HL-60 (cell line): ENCODE data around the gene PEX13.

ENCODE experiments used
- DNase-seq, 2 experiments: peaks; one replicate each; pipeline ENCODE4 v3.0.0-alpha.2; 2010 to 2020; ENCODE audit warnings: low read depth in 1 of 2, low spot score in 1 of 2
- H3K27ac ChIP-seq: fragments of 250-450 bp; sonication (Bioruptor Pico); replicated peaks from 2 replicates; pipeline ENCODE4 v1.5.1; 2020; ENCODE audit warnings: mild to moderate bottlenecking, moderate library complexity
- H3K27me3 ChIP-seq: fragments of 250-450 bp; sonication (Bioruptor Pico); 2 replicates; pipeline ENCODE4 v1.5.1; 2021; ENCODE audit warnings: mild to moderate bottlenecking, moderate library complexity; ENCODE audit not compliant: insufficient read depth, poor library complexity, severe bottlenecking
- H3K4me3 ChIP-seq: replicated peaks from 2 replicates; pipeline ENCODE4 v1.5.1; 2011; ENCODE audit warnings: mild to moderate bottlenecking, control low read depth, low read length; ENCODE audit not compliant: insufficient read depth
- GABPA ChIP-seq: IDR thresholded peaks from 2 replicates; pipeline ENCODE4 v1.6.1; 2012; ENCODE audit warnings: low read depth
- POLR2AphosphoS5 ChIP-seq: IDR thresholded peaks from 2 replicates; pipeline ENCODE4 v1.6.1; 2012; ENCODE audit warnings: low read depth
- REST ChIP-seq: IDR thresholded peaks from 2 replicates; pipeline ENCODE4 v1.6.1; 2012; ENCODE audit warnings: low read depth; ENCODE audit not compliant: insufficient replicate concordance
- SPI1 ChIP-seq: IDR thresholded peaks from 2 replicates; pipeline ENCODE4 v1.6.1; 2012; ENCODE audit warnings: low read depth, mild to moderate bottlenecking, borderline replicate concordance
- TF ChIP-seq, protein P1 (sequence below): IDR thresholded peaks from one replicate; pipeline ENCODE4 v1.5.1; 2011; ENCODE audit warnings: low read length, control low read depth, inconsistent platforms; ENCODE audit not compliant: insufficient read depth

PEX13 gene

GRCh38 chr2:61090386-61090921, 72.9 kb downstream of the PEX13 start:
- no peak overlapping the region for H3K27ac ChIP-seq
- DNase-seq = no peak
- TF ChIP-seq, protein P1, sequence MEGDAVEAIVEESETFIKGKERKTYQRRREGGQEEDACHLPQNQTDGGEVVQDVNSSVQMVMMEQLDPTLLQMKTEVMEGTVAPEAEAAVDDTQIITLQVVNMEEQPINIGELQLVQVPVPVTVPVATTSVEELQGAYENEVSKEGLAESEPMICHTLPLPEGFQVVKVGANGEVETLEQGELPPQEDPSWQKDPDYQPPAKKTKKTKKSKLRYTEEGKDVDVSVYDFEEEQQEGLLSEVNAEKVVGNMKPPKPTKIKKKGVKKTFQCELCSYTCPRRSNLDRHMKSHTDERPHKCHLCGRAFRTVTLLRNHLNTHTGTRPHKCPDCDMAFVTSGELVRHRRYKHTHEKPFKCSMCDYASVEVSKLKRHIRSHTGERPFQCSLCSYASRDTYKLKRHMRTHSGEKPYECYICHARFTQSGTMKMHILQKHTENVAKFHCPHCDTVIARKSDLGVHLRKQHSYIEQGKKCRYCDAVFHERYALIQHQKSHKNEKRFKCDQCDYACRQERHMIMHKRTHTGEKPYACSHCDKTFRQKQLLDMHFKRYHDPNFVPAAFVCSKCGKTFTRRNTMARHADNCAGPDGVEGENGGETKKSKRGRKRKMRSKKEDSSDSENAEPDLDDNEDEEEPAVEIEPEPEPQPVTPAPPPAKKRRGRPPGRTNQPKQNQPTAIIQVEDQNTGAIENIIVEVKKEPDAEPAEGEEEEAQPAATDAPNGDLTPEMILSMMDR = no peak
- TF ChIP-seq POLR2AphosphoS5 (no peak), GABPA (no peak), REST (no peak), SPI1 (no peak)
- H3K4me3 ChIP-seq = no peak overlapping the region
- no peaks in the 10 kb centered on the region for H3K27me3 ChIP-seq

- TF ChIP-seq POLR2AphosphoS5 (no peak), GABPA (no peak), REST (no peak), SPI1 (no peak)
- TF ChIP-seq, protein P1 = no peak
- no peak for DNase-seq
- H3K27me3 ChIP-seq = no peaks in the 10 kb centered on the region
These were observed 74.0 kb downstream of the PEX13 start for GRCh38 chr2:61091485-61091884.

DNA sequence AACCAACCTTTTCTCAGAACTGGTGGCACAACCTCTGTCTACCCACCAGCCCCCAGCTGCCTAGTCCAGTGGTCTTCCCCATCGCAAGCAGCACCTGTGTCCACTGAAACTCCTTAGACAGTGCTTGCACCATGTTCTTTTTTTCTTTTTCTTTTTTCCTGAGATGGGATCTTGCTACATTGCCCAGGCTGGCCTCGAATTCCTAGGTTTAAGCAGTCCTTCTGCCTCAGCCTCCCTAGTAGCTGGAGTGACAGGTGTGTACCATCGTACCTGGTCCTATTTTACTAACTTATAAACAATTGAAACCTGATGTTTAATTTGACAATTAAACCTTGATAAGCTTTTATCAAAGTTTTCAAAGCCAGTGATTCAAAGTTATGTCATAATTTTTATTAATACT, 78.9 kb downstream of the PEX13 start:
- DNase-seq = no peak
- no peak overlapping the region for H3K27ac ChIP-seq
- no peak overlapping the region for H3K4me3 ChIP-seq
- TF ChIP-seq POLR2AphosphoS5 (no peak), SPI1 (no peak), GABPA (no peak), REST (no peak)
- TF ChIP-seq, protein P1 = no peak
- no peaks in the 10 kb centered on the region for H3K27me3 ChIP-seq

More at GRCh38 chr2:61091485-61091884, 74.0 kb downstream of the PEX13 start:
- H3K4me3 ChIP-seq = no peak overlapping the region
- no peak overlapping the region for H3K27ac ChIP-seq
